Gastrocnemius medialis (tissue), 4 donors: ENCODE measurements around the gene CADPS.

Experiments
- CTCF ChIP-seq, 5 experiments: fragments of 450-650 bp in 3 of 5; fragments of 200-600 bp in 2 of 5; sonication (generic) in 2 of 5; IDR thresholded peaks in 4 of 5; conservative IDR thresholded peaks in 1 of 5; 1 replicate in 4 of 5; 2 replicates in 1 of 5; pipeline ENCODE4 v1.5.1; 2016 to 2019; ENCODE audit warnings: antibody characterized with exemption in 5 of 5, mild to moderate bottlenecking in 3 of 5, moderate library complexity in 3 of 5
- POLR2A ChIP-seq, 2 donors: fragments of 450-650 bp; IDR thresholded peaks; one replicate each; pipeline ENCODE4 v1.6.1; 2017; ENCODE audit warnings: antibody characterized with exemption in 2 of 2, mild to moderate bottlenecking in 2 of 2, moderate library complexity in 2 of 2

- no peak for TF ChIP-seq POLR2A (IDR thresholded peaks at IDR 0.05)
- TF ChIP-seq CTCF (IDR thresholded peaks at IDR 0.05 in 4 of 5, conservative IDR thresholded peaks at IDR 0.05 in 1 of 5): no peak
Measured at GRCh38 chr3:62372621-62373041, 502.6 kb downstream of the CADPS start.
